ENCODE results near the gene OPN4. TPM values are rescaled to one million over a fixed set of nuclear protein-coding genes. Genes with fewer than 3 reads are reported as not detected.
A peak's percentile ranks its signal among the peaks of the same experiment; 100 is the strongest.

The OPN4 gene
- total and polyA plus RNA-seq, 2 donors (not counting 3 experiments of a cell fraction or from before 2014, with no cell fraction given): not detected

DNA sequence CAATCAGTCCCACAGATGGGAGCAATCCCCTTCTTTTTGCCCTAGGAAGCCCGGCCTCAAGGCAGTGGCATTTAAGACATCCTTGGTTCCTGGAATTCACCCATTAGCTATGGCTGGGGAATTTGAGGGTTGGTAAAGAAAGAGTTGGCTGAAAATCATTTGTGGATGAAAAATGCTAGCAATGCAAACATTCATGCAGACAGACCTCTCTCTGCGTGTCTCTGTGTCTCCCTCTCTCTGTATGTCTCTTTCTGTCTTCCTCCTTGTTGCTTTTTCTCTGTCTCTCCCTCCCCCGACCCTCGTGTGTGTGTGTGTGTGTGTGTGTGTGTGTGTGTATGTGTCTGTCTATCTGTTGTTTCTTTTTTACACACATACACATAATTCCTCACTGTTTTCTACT, 33.4 kb downstream of the OPN4 start:
- Histone ChIP-seq H3K27ac (ENCODE audit: insufficient read depth, low read depth, low read length) (no peak overlapping the region), H3K79me2 (ENCODE audit: control insufficient read depth, insufficient read depth, low read length) (no peaks in the 10 kb centered on the region), H3K9me1 (replicated peaks; ENCODE audit: control insufficient read depth, extremely low read depth, insufficient read depth, low read length) (no peaks in the 10 kb centered on the region), H3K36me3 (ENCODE audit: control insufficient read depth in 2 of 2, extremely low read depth in 1 of 2, insufficient read depth in 2 of 2, low read length in 2 of 2) (no peaks in the 10 kb centered on the region), H3K27me3 (ENCODE audit: control insufficient read depth in 2 of 2, insufficient read depth in 2 of 2, low read length in 2 of 2) (peaks cover 29 to 37% of the 10 kb centered on the region in 2 experiments), H3K9me3 (replicated peaks; ENCODE audit: control insufficient read depth, insufficient read depth, low read length) (no peaks in the 10 kb centered on the region), H2AFZ (ENCODE audit: low read depth, low read length) (no peak overlapping the region), H3K4me1 (ENCODE audit: control insufficient read depth, extremely low read depth, insufficient read depth, low read length) (no peaks in the 10 kb centered on the region), H3K4me3 (replicated peaks in 1 of 3; ENCODE audit: insufficient read depth in 1 of 3, low read depth in 1 of 3, low read length in 3 of 3) (no peak overlapping the region), H4K20me1 (replicated peaks; ENCODE audit: control insufficient read depth, extremely low read depth, insufficient read depth, low read length) (no peaks in the 10 kb centered on the region), H3K9ac (replicated peaks; ENCODE audit: extremely low read depth, insufficient read depth, low read length) (no peak overlapping the region), H3K4me2 (ENCODE audit: insufficient read depth, low read length) (no peak overlapping the region)
- dilution Hi-C loops (cut with MboI; ENCODE audit: extremely low pct_ligation_motif_present, low sequenced_read_pairs): no loop called here
- no TSS peak for BruUV-seq (replicated peaks)
- TF ChIP-seq FOS (IDR thresholded peaks at IDR 0.05; ENCODE audit: borderline replicate concordance, insufficient read depth, low read length) (no peak), EZH2 (IDR thresholded peaks at IDR 0.05; ENCODE audit: borderline replicate concordance, low read depth, low read length, severe bottlenecking) (no peak), JUN (IDR thresholded peaks at IDR 0.05; ENCODE audit: borderline replicate concordance, insufficient read depth, insufficient read length, low read depth) (no peak), GATA2 (IDR thresholded peaks at IDR 0.05; ENCODE audit: insufficient read depth, insufficient read length, low read depth, low read length) (no peak)
- TF ChIP-seq, protein P1, sequence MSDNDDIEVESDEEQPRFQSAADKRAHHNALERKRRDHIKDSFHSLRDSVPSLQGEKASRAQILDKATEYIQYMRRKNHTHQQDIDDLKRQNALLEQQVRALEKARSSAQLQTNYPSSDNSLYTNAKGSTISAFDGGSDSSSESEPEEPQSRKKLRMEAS (IDR thresholded peaks at IDR 0.05; ENCODE audit: insufficient read depth, insufficient read length): no peak
- DNase-seq (ENCODE audit: low read depth, low spot score): no peak
- ChIA-PET CTCF (interaction anchor here (0.6 to 6.6 kb wide), 6 partner anchors 12 to 272 kb away, joined by 3 to 67 read pairs (median 4); no protein-coding TSS in a partner anchor), POLR2A (no interaction called here)
- intact Hi-C loops (cut with micrococcal nuclease): loop anchor here (1.0 kb wide), 2 partner anchors 212 to 273 kb away; no protein-coding TSS in a partner anchor
- FAIRE-seq: no peak

DNA sequence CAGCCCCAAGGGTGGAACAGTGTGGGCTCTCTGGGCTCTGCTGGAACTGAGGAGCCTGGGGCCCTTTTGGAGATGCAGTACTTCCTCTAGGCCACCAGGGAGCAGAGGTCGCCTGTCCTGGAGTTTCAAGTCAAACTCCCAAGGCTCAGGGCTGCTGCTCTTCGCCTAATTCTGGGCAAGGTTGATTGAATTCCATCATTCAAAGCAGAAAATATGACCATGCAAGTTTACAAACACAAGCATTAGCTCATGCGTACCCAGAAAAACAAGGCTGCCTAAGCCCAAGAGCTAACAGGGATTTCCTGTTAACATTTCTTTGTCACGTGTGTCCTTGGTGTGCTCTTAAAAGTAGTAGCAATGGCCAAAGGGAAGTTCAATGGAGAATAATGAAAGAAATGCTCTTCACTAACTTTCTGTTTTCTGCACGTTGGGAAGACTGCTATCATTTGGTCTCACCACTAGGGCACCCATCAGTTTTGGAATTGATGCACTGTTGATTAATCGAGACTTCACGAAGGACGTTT, 34.1 kb downstream of the OPN4 start:
- Histone ChIP-seq H3K9me1 (replicated peaks; ENCODE audit: control insufficient read depth, extremely low read depth, insufficient read depth, low read length) (no peaks in the 10 kb centered on the region), H3K4me1 (ENCODE audit: control insufficient read depth, extremely low read depth, insufficient read depth, low read length) (no peaks in the 10 kb centered on the region), H3K4me2 (ENCODE audit: insufficient read depth, low read length) (no peak overlapping the region), H3K27ac (ENCODE audit: insufficient read depth, low read depth, low read length) (no peak overlapping the region), H3K79me2 (ENCODE audit: control insufficient read depth, insufficient read depth, low read length) (no peaks in the 10 kb centered on the region), H2AFZ (ENCODE audit: low read depth, low read length) (no peak overlapping the region), H4K20me1 (replicated peaks; ENCODE audit: control insufficient read depth, extremely low read depth, insufficient read depth, low read length) (no peaks in the 10 kb centered on the region), H3K27me3 (ENCODE audit: control insufficient read depth in 2 of 2, insufficient read depth in 2 of 2, low read length in 2 of 2) (peaks cover 30 to 43% of the 10 kb centered on the region in 2 experiments), H3K4me3 (replicated peaks in 1 of 3; ENCODE audit: insufficient read depth in 1 of 3, low read depth in 1 of 3, low read length in 3 of 3) (no peak overlapping the region), H3K36me3 (ENCODE audit: control insufficient read depth in 2 of 2, extremely low read depth in 1 of 2, insufficient read depth in 2 of 2, low read length in 2 of 2) (no peaks in the 10 kb centered on the region), H3K9me3 (replicated peaks; ENCODE audit: control insufficient read depth, insufficient read depth, low read length) (no peaks in the 10 kb centered on the region), H3K9ac (replicated peaks; ENCODE audit: extremely low read depth, insufficient read depth, low read length) (no peak overlapping the region)
- FAIRE-seq (peak; percentile 79), DNase-seq (ENCODE audit: low read depth, low spot score) (peak; percentile 52)
- no peak for TF ChIP-seq GATA2 (IDR thresholded peaks at IDR 0.05; ENCODE audit: insufficient read depth, insufficient read length, low read depth, low read length)
- TF ChIP-seq, protein P2, sequence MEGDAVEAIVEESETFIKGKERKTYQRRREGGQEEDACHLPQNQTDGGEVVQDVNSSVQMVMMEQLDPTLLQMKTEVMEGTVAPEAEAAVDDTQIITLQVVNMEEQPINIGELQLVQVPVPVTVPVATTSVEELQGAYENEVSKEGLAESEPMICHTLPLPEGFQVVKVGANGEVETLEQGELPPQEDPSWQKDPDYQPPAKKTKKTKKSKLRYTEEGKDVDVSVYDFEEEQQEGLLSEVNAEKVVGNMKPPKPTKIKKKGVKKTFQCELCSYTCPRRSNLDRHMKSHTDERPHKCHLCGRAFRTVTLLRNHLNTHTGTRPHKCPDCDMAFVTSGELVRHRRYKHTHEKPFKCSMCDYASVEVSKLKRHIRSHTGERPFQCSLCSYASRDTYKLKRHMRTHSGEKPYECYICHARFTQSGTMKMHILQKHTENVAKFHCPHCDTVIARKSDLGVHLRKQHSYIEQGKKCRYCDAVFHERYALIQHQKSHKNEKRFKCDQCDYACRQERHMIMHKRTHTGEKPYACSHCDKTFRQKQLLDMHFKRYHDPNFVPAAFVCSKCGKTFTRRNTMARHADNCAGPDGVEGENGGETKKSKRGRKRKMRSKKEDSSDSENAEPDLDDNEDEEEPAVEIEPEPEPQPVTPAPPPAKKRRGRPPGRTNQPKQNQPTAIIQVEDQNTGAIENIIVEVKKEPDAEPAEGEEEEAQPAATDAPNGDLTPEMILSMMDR (IDR thresholded peaks at IDR 0.05; ENCODE audit: extremely low read depth in 1 of 2, insufficient read depth in 1 of 2, low read depth in 1 of 2, low read length in 2 of 2): peak; percentile 74 to 76
- BruUV-seq (replicated peaks): no TSS peak
- intact Hi-C loops (cut with micrococcal nuclease): loop anchor here (1.0 kb wide), 2 partner anchors 211 to 272 kb away; no protein-coding TSS in a partner anchor
- dilution Hi-C loops (cut with MboI; ENCODE audit: extremely low pct_ligation_motif_present, low sequenced_read_pairs): no loop called here
- CTCF ChIA-PET: interaction anchor here (0.7 to 6.6 kb wide), 5 partner anchors 11 to 249 kb away, joined by 3 to 67 read pairs (median 3); no protein-coding TSS in a partner anchor
- POLR2A ChIA-PET: no interaction called here

All from endothelial cell of umbilical vein (primary cell).